ENCODE results near the gene MCU.
"Not testable (repeated sequence)": the region's sequence is repeated elsewhere in the genome, so short reads cannot be mapped to it uniquely, and the experiment has no call there.

MCU gene

DNA sequence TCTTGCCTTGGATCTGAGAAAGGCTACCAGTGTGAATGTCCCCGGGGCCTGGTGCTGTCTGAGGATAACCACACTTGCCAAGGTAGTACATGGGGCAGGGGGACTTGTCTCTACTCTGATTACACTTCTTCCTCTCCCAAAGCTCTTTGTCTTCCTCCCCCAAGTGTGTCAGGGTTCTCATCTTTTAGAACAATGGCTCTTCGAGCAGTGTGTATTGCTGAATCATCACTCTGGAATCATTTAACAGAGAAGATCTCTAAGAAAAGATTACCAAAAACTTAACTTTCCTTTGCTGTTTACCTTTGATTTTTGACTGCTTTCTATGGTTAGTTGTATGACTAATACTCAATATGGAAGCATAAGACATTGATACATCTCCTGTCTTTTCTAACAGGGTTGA is 219.8 kb downstream of the MCU start:
- Histone ChIP-seq H3K9me3 (ENCODE audit: control insufficient read depth in 1 of 2, low read length in 2 of 2) (no peaks in the 10 kb centered on the region), H3K4me3 (ENCODE audit: low read depth in 1 of 2, low read length in 2 of 2) (no peak overlapping the region), H3K27ac (ENCODE audit: low read length) (no peak overlapping the region), H3K27me3 (ENCODE audit: low read depth, low read length) (no peaks in the 10 kb centered on the region), H3K4me1 (ENCODE audit: control insufficient read depth in 1 of 2, insufficient read depth in 2 of 2, low read length in 2 of 2) (no peaks in the 10 kb centered on the region), H3K36me3 (ENCODE audit: control insufficient read depth in 1 of 2, insufficient read depth in 2 of 2, low read length in 2 of 2) (no peaks in the 10 kb centered on the region)

DNA sequence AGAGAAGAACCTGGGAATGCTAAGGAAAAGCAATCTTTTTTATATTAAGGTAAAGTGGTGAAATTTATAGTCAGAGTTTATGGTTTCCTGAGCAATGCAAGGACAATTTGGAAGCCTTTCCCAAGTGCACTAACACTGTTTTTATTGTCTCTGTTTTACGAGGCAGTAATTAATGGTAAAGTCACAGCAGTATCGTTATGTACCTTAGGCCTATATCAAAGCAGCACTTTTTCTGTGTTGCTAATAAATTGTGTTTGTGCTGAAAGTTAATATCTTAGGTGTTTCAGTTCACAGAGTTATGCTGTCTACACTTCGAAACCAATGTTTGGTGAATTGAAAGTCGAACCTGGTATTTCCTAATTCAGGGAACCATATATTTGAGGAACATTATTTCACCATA is 220.8 kb downstream of the MCU start:
- Histone ChIP-seq H3K4me3 (ENCODE audit: low read depth in 1 of 2, low read length in 2 of 2) (no peak overlapping the region), H3K27me3 (ENCODE audit: low read depth, low read length) (no peaks in the 10 kb centered on the region), H3K36me3 (ENCODE audit: control insufficient read depth in 1 of 2, insufficient read depth in 2 of 2, low read length in 2 of 2) (no peaks in the 10 kb centered on the region), H3K9me3 (ENCODE audit: control insufficient read depth in 1 of 2, low read length in 2 of 2) (no peaks in the 10 kb centered on the region), H3K4me1 (ENCODE audit: control insufficient read depth in 1 of 2, insufficient read depth in 2 of 2, low read length in 2 of 2) (no peaks in the 10 kb centered on the region), H3K27ac (ENCODE audit: low read length) (no peak overlapping the region)

DNA sequence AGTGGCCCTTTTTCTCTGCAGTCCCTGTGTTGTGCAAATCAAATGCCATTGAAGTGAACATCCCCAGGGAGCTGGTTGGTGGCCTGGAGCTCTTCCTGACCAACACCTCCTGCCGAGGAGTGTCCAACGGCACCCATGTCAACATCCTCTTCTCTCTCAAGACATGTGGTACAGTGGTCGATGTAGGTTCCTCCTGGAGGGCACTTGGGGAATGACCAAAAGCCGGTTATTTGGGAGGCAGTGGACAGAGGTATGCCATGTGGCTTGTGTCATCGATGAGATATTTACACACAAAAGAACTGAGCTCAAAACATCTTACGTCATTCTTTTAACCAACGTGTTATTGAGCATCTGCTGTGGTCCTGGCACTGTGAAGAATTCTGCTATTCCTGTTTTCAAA is 221.3 kb downstream of the MCU start:
- no peaks in the 10 kb centered on the region for H3K4me1 ChIP-seq (ENCODE audit: control insufficient read depth in 1 of 2, insufficient read depth in 2 of 2, low read length in 2 of 2)
- H3K27me3 ChIP-seq (ENCODE audit: low read depth, low read length) = no peaks in the 10 kb centered on the region
- H3K27ac ChIP-seq (ENCODE audit: low read length) = no peak overlapping the region
- H3K9me3 ChIP-seq (ENCODE audit: control insufficient read depth in 1 of 2, low read length in 2 of 2) = no peaks in the 10 kb centered on the region
- H3K36me3 ChIP-seq (ENCODE audit: control insufficient read depth in 1 of 2, insufficient read depth in 2 of 2, low read length in 2 of 2) = no peaks in the 10 kb centered on the region
- H3K4me3 ChIP-seq (ENCODE audit: low read depth in 1 of 2, low read length in 2 of 2) = no peak overlapping the region

DNA sequence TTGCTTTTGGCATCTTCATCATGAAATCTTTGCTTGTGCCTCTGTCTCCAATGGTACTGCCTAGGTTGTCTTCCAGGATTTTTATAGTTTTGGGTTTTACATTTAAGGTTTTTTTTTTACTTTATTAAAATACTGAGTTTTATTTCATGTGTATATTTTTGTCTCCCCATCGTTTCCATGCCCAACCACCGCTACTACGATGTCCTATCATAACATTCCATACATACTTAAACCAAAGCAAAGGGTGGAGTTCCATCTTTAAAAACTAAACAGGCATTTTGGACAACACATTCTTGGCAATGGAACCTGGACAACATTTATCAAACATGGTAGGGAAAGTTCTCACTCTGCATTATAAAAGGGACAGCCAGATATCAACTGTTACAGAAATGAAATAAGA is 225.3 kb downstream of the MCU start:
- H3K4me3 ChIP-seq (ENCODE audit: low read depth in 1 of 2, low read length in 2 of 2); H3K36me3 ChIP-seq (ENCODE audit: control insufficient read depth in 1 of 2, insufficient read depth in 2 of 2, low read length in 2 of 2); H3K9me3 ChIP-seq (ENCODE audit: control insufficient read depth in 1 of 2, low read length in 2 of 2); H3K4me1 ChIP-seq (ENCODE audit: control insufficient read depth in 1 of 2, insufficient read depth in 2 of 2, low read length in 2 of 2); H3K27me3 ChIP-seq (ENCODE audit: low read depth, low read length); H3K27ac ChIP-seq (ENCODE audit: low read length): not testable (repeated sequence)

DNA sequence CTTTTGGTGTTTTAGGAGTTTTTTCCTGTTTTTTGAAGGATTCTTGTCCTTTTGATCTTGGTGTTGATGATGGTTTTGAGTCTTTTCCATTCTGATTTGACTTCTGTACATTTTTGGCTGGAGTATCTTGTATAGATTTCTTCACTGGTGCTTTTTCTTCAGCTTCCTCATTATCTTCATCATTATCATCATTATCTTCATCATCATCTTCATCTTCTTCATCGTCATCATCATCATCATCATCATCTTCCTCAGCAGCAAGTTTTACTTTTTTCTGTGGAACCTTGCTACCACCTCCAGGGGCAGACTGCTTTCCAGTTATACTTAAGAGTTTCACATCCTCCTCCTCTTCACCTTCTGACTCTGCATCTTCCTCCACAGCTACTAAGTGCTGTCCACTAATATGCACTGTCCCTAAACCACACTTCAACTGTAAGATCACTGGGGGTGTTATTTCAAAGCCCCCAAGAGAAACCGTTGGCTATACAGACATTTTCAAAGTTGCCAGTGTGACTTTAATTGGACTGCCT is 225.9 kb downstream of the MCU start:
- H3K27ac ChIP-seq (ENCODE audit: low read length); H3K27me3 ChIP-seq (ENCODE audit: low read depth, low read length); H3K4me3 ChIP-seq (ENCODE audit: low read depth in 1 of 2, low read length in 2 of 2); H3K9me3 ChIP-seq (ENCODE audit: control insufficient read depth in 1 of 2, low read length in 2 of 2); H3K36me3 ChIP-seq (ENCODE audit: control insufficient read depth in 1 of 2, insufficient read depth in 2 of 2, low read length in 2 of 2); H3K4me1 ChIP-seq (ENCODE audit: control insufficient read depth in 1 of 2, insufficient read depth in 2 of 2, low read length in 2 of 2): not testable (repeated sequence)

DNA sequence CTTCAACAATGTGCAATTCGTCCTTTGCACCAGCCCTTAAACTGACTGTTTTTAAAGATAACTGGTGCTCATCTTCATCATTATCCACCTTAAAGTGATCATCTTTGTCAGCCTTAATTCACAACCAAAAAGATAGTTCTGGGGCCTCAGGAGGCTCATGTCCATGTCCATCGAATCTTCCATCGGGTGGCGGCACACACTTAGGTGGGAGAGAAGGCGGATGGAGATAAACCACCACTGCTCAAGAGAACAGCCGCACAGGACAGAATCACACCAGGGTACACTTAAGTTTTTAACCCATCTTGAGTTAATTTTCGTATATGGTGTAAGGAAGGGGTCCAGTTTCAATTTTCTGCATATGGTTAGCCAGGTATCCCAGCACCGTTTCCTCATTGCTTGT is 226.4 kb downstream of the MCU start:
- Histone ChIP-seq H3K27me3 (ENCODE audit: low read depth, low read length) (no peaks in the 10 kb centered on the region), H3K4me1 (ENCODE audit: control insufficient read depth in 1 of 2, insufficient read depth in 2 of 2, low read length in 2 of 2) (no peaks in the 10 kb centered on the region), H3K27ac (ENCODE audit: low read length) (no peak overlapping the region), H3K9me3 (ENCODE audit: control insufficient read depth in 1 of 2, low read length in 2 of 2) (peaks cover 0 to 7% of the 10 kb centered on the region in 2 donors), H3K4me3 (ENCODE audit: low read depth in 1 of 2, low read length in 2 of 2) (no peak overlapping the region), H3K36me3 (ENCODE audit: control insufficient read depth in 1 of 2, insufficient read depth in 2 of 2, low read length in 2 of 2) (no peaks in the 10 kb centered on the region)

DNA sequence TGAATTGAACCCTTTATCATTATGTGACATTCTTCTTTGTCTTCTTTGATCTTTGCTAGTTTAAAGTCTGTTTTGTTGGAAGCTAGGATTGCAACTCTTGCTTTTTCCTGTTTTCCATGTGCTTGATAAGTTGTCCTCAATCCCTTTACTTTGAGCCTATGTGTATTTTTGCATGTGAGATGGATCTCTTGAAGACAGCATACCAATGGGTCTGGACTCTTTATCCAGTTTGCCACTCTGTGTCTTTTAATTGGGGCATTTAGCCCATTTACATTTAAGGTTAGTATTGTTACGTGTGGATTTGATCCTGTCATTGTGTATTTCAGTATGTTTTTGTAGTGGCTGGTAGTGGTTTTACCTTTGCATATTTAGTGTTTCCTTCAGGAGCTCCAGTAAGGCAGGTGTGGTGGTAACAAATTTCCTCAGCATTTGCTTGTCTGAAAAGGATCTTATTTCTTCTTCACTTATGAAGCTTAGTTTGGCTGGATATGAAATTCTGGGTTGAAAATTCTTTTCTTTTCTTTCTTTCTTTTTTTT is 229.3 kb downstream of the MCU start:
- H3K4me1 ChIP-seq (ENCODE audit: control insufficient read depth in 1 of 2, insufficient read depth in 2 of 2, low read length in 2 of 2); H3K27ac ChIP-seq (ENCODE audit: low read length); H3K9me3 ChIP-seq (ENCODE audit: control insufficient read depth in 1 of 2, low read length in 2 of 2); H3K4me3 ChIP-seq (ENCODE audit: low read depth in 1 of 2, low read length in 2 of 2); H3K36me3 ChIP-seq (ENCODE audit: control insufficient read depth in 1 of 2, insufficient read depth in 2 of 2, low read length in 2 of 2); H3K27me3 ChIP-seq (ENCODE audit: low read depth, low read length): not testable (repeated sequence)

DNA sequence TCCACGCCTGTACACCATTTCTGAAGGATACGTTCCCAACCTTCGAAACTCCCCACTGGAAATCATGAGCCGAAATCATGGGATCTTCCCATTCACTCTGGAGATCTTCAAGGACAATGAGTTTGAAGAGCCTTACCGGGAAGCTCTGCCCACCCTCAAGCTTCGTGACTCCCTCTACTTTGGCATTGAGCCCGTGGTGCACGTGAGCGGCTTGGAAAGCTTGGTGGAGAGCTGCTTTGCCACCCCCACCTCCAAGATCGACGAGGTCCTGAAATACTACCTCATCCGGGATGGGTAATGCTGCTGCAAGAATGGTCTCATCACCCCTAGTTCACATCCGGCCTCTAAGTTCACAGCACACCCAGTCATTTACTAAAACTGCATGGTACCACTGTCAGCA is 232.4 kb downstream of the MCU start:
- H3K36me3 ChIP-seq (ENCODE audit: control insufficient read depth in 1 of 2, insufficient read depth in 2 of 2, low read length in 2 of 2) = no peaks in the 10 kb centered on the region
- no peaks in the 10 kb centered on the region for H3K27me3 ChIP-seq (ENCODE audit: low read depth, low read length)
- no peak overlapping the region for H3K27ac ChIP-seq (ENCODE audit: low read length)
- no peak overlapping the region for H3K4me3 ChIP-seq (ENCODE audit: low read depth in 1 of 2, low read length in 2 of 2)
- H3K4me1 ChIP-seq (ENCODE audit: control insufficient read depth in 1 of 2, insufficient read depth in 2 of 2, low read length in 2 of 2) = no peaks in the 10 kb centered on the region
- H3K9me3 ChIP-seq (ENCODE audit: control insufficient read depth in 1 of 2, low read length in 2 of 2) = peaks cover 0 to 7% of the 10 kb centered on the region in 2 donors

DNA sequence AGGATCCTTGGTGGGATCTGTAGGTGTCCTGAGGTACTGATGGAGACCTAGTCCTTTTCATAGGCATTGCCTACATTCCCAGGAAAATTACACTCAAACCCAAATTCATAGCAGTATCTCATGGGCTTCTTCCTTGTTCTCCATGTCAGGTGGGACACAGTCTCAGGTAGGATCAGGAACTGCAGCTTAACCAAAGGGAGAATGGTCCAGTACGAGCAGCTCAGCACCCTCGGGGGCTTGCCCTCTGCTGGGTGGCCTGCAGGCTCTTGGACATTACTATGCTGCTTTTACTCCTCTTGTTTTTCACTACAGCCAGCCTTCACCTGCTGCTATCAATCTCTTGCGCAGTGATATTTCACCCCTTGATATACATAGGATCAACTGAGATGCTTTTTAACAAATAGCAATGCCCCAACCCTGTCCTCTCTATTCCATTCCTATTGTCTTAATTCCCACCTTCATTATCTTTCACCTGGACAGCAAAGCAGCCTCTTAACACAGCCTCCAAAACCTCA is 234.1 kb downstream of the MCU start:
- H3K27me3 ChIP-seq (ENCODE audit: low read depth, low read length) = no peaks in the 10 kb centered on the region
- H3K27ac ChIP-seq (ENCODE audit: low read length) = no peak overlapping the region
- no peaks in the 10 kb centered on the region for H3K4me1 ChIP-seq (ENCODE audit: control insufficient read depth in 1 of 2, insufficient read depth in 2 of 2, low read length in 2 of 2)
- H3K4me3 ChIP-seq (ENCODE audit: low read depth in 1 of 2, low read length in 2 of 2) = no peak overlapping the region
- H3K36me3 ChIP-seq (ENCODE audit: control insufficient read depth in 1 of 2, insufficient read depth in 2 of 2, low read length in 2 of 2) = no peaks in the 10 kb centered on the region
- peaks cover 0 to 3% of the 10 kb centered on the region in 2 donors for H3K9me3 ChIP-seq (ENCODE audit: control insufficient read depth in 1 of 2, low read length in 2 of 2)

DNA sequence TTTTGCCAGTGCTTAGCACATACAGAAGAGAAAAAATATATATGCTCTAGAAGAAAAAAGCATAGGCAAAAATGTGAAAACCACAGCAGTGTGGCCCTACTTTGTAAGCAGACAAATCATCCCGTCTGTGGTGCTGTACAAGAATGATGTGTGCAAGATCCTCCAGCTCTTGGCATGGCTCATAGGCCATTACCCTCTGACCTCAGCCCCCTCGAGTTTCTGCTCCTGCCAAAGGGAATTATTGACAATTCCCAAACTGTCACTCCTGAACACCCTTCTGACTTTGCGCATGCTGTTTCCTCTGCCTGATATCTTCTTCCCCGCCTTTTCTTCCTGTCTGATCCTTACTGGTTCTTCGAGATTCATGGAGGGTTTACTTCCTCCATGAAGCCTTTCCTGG is 235.5 kb downstream of the MCU start:
- Histone ChIP-seq H3K36me3 (ENCODE audit: control insufficient read depth in 1 of 2, insufficient read depth in 2 of 2, low read length in 2 of 2) (no peaks in the 10 kb centered on the region), H3K27ac (ENCODE audit: low read length) (no peak overlapping the region), H3K4me1 (ENCODE audit: control insufficient read depth in 1 of 2, insufficient read depth in 2 of 2, low read length in 2 of 2) (no peaks in the 10 kb centered on the region), H3K4me3 (ENCODE audit: low read depth in 1 of 2, low read length in 2 of 2) (no peak overlapping the region), H3K9me3 (ENCODE audit: control insufficient read depth in 1 of 2, low read length in 2 of 2) (no peaks in the 10 kb centered on the region), H3K27me3 (ENCODE audit: low read depth, low read length) (no peaks in the 10 kb centered on the region)

DNA sequence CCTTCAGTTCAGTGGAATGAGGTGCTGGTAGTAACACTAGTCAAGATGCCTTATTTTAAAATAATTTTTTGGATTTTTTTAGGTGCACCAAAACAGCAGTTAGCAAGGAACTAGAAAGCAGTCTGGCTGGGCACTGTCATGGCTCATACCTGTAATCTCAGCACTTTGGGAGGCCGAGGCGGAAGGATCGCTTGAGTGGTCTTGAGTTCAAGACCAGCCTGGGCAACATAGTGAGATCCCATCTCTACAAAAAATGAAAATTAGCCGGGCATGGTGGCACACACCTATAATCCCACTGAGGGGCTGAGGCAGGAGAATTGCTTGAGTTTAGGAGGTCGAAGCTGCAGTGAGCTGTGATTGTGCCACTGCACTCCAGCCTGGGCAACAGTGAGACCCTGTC is 236.9 kb downstream of the MCU start:
- Histone ChIP-seq H3K27me3 (ENCODE audit: low read depth, low read length) (no peaks in the 10 kb centered on the region), H3K9me3 (ENCODE audit: control insufficient read depth in 1 of 2, low read length in 2 of 2) (no peaks in the 10 kb centered on the region), H3K4me1 (ENCODE audit: control insufficient read depth in 1 of 2, insufficient read depth in 2 of 2, low read length in 2 of 2) (no peaks in the 10 kb centered on the region), H3K36me3 (ENCODE audit: control insufficient read depth in 1 of 2, insufficient read depth in 2 of 2, low read length in 2 of 2) (no peaks in the 10 kb centered on the region), H3K4me3 (ENCODE audit: low read depth in 1 of 2, low read length in 2 of 2) (no peak overlapping the region), H3K27ac (ENCODE audit: low read length) (no peak overlapping the region)

DNA sequence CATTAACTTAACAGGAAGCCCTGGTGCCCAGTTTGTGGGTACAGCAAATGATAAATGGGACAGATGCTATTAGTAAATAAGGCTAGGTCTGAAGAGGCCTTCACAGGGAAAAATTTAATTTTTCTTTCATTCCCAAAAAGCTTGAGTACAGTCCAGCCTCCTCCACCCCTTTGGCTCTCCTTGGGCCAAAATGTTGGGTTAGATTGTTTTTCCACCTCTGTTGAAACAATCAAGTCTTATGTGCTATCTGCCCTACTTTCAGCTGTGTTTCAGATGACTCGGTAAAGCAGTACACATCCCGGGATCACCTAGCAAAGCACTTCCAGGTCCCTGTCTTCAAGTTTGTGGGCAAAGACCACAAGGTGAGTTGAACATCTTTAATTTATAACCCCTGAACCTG is 238.3 kb downstream of the MCU start:
- Histone ChIP-seq H3K9me3 (ENCODE audit: control insufficient read depth in 1 of 2, low read length in 2 of 2) (no peaks in the 10 kb centered on the region), H3K27me3 (ENCODE audit: low read depth, low read length) (no peaks in the 10 kb centered on the region), H3K27ac (ENCODE audit: low read length) (no peak overlapping the region), H3K4me1 (ENCODE audit: control insufficient read depth in 1 of 2, insufficient read depth in 2 of 2, low read length in 2 of 2) (no peaks in the 10 kb centered on the region), H3K4me3 (ENCODE audit: low read depth in 1 of 2, low read length in 2 of 2) (no peak overlapping the region), H3K36me3 (ENCODE audit: control insufficient read depth in 1 of 2, insufficient read depth in 2 of 2, low read length in 2 of 2) (no peaks in the 10 kb centered on the region)

Data from muscle layer of duodenum (tissue), 2 donors.